Stimulated activated naive CD8-positive, alpha-beta T cell treated with anti-CD3 and anti-CD28 coated beads, Interleukin-15, amount 100 ng/mL, for 72 hours (primary cell): ENCODE measurements around the gene VCP.

ENCODE experiments used
- ATAC-seq: fragments of 150-1000 bp; cut with Tn5 transposase; 2 replicates; pipeline ENCODE4 v1.10.0; 2021; ENCODE audit warnings: mild to moderate bottlenecking, moderate library complexity
- DNase-seq, 2 donors: peaks; one replicate each; pipeline ENCODE4 v3.0.0; 2021 to 2022
- H3K27ac Mint-ChIP-seq, 2 donors: one replicate each; pipeline ENCODE4 v1.8.0; 2022; ENCODE audit warnings: mild to moderate bottlenecking in 2 of 2, mixed read lengths in 2 of 2, moderate library complexity in 2 of 2
- H3K27me3 Mint-ChIP-seq: one replicate; pipeline ENCODE4 v1.8.0; 2022; ENCODE audit warnings: mixed read lengths
- H3K4me1 Mint-ChIP-seq: one replicate; pipeline ENCODE4 v1.8.0; 2022; ENCODE audit warnings: mild to moderate bottlenecking, mixed read lengths
- H3K4me3 Mint-ChIP-seq, 2 donors: one replicate each; pipeline ENCODE4 v1.8.0; 2022; ENCODE audit warnings: mild to moderate bottlenecking in 2 of 2, mixed read lengths in 2 of 2, moderate library complexity in 1 of 2
- H3K9me3 Mint-ChIP-seq, 2 donors: one replicate each; pipeline ENCODE4 v1.8.0; 2022; ENCODE audit warnings: mixed read lengths in 2 of 2

VCP gene

GRCh38 chr9:35072461-35073278 is at the start of gene VCP:
Gene VCP (minus strand): TSS chr9:35072625. CDS start chr9:35072353, 272 bp downstream.
- peaks cover 74% of the 10 kb centered on the region for H3K4me1 Mint-ChIP-seq
- H3K4me3 Mint-ChIP-seq: peak within 1 kb of the TSS; percentile 94
- H3K27me3 Mint-ChIP-seq: no peaks in the 10 kb centered on the region
- ATAC-seq (peak; percentile 92), DNase-seq (peak; percentile 96 to 99)
- H3K9me3 Mint-ChIP-seq: no peaks in the 10 kb centered on the region
- peak within 1 kb of the TSS; percentile 96 to 98 for H3K27ac Mint-ChIP-seq

- Mint-ChIP-seq H3K9me3 (no peaks in the 10 kb centered on the region), H3K27me3 (no peaks in the 10 kb centered on the region), H3K4me3 (peak overlapping the region; percentile 82 to 98), H3K4me1 (peaks cover 47% of the 10 kb centered on the region), H3K27ac (peak overlapping the region; percentile 47 to 89)
- ATAC-seq (peak; percentile 82), DNase-seq (peak; percentile 83 to 89)
Observed at GRCh38 chr9:35116898-35117551, 44.6 kb upstream of the VCP start.

- H3K27me3 Mint-ChIP-seq: no peaks in the 10 kb centered on the region
- DNase-seq (no peak), ATAC-seq (no peak)
- H3K4me1 Mint-ChIP-seq: peaks cover 52% of the 10 kb centered on the region
- H3K9me3 Mint-ChIP-seq: no peaks in the 10 kb centered on the region
- peak overlapping the region; percentile 82 to 98 for H3K4me3 Mint-ChIP-seq
- peak overlapping the region; percentile 47 to 89 for H3K27ac Mint-ChIP-seq
Observed at GRCh38 chr9:35116539-35116897, 44.1 kb upstream of the VCP start.

- Mint-ChIP-seq H3K4me1 (peaks cover 57% of the 10 kb centered on the region), H3K27ac (peak within 1 kb of the TSS; percentile 80 to 89), H3K4me3 (peak within 1 kb of the TSS; percentile 82 to 98), H3K27me3 (no peaks in the 10 kb centered on the region), H3K9me3 (no peaks in the 10 kb centered on the region)
- DNase-seq (peak; percentile 94 to 95), ATAC-seq (peak; percentile 82)
Observed at GRCh38 chr9:35115680-35116538, 43.5 kb upstream of the VCP start, which contains the start of gene ATOSB. Gene ATOSB (minus strand): TSS chr9:35115862. CDS start chr9:35108274, 7,588 bp downstream.

GRCh38 chr9:35114840-35115628 is 42.6 kb upstream of the VCP start:
- no peaks in the 10 kb centered on the region for H3K9me3 Mint-ChIP-seq
- peak; percentile 45 to 58 for DNase-seq
- peak overlapping the region; percentile 59 to 80 for H3K27ac Mint-ChIP-seq
- peaks cover 66% of the 10 kb centered on the region for H3K4me1 Mint-ChIP-seq
- H3K4me3 Mint-ChIP-seq: peak overlapping the region; percentile 82 to 98
- ATAC-seq: no peak
- no peaks in the 10 kb centered on the region for H3K27me3 Mint-ChIP-seq

- ATAC-seq: peak; percentile 5
- Mint-ChIP-seq H3K27me3 (no peaks in the 10 kb centered on the region), H3K27ac (peak overlapping the region; percentile 31 to 80), H3K4me1 (peaks cover 68% of the 10 kb centered on the region), H3K9me3 (no peaks in the 10 kb centered on the region), H3K4me3 (peak overlapping the region; percentile 82 to 98)
- DNase-seq: peak; percentile 46 to 73
Observed at GRCh38 chr9:35114113-35114839, 41.9 kb upstream of the VCP start.

GRCh38 chr9:35112257-35113020 is 40.0 kb upstream of the VCP start:
- no peak for DNase-seq

GRCh38 chr9:35111001-35111933 is 38.8 kb upstream of the VCP start:
- Mint-ChIP-seq H3K4me3 (peak overlapping the region; percentile 75 to 82), H3K4me1 (peaks cover 59% of the 10 kb centered on the region), H3K27me3 (no peaks in the 10 kb centered on the region), H3K27ac (peak overlapping the region; percentile 62 to 80), H3K9me3 (no peaks in the 10 kb centered on the region)
- peak; percentile 84 for ATAC-seq
- DNase-seq: peak; percentile 92 to 97

More at GRCh38 chr9:35112257-35113020, 40.0 kb upstream of the VCP start:
- Mint-ChIP-seq H3K9me3 (no peaks in the 10 kb centered on the region), H3K4me1 (peaks cover 68% of the 10 kb centered on the region), H3K4me3 (peak overlapping the region; percentile 75 to 82), H3K27ac (peak overlapping the region; percentile 58 to 79), H3K27me3 (no peaks in the 10 kb centered on the region)
- ATAC-seq: no peak

- Mint-ChIP-seq H3K4me1 (peaks cover 50% of the 10 kb centered on the region), H3K27ac (no peak overlapping the region), H3K27me3 (no peaks in the 10 kb centered on the region), H3K4me3 (no peak overlapping the region), H3K9me3 (no peaks in the 10 kb centered on the region)
- ATAC-seq (no peak), DNase-seq (no peak)
Observed at GRCh38 chr9:35110327-35110761, 37.9 kb upstream of the VCP start.

- peaks cover 41% of the 10 kb centered on the region for H3K4me1 Mint-ChIP-seq
- no peak overlapping the region for H3K4me3 Mint-ChIP-seq
- no peaks in the 10 kb centered on the region for H3K9me3 Mint-ChIP-seq
- no peak overlapping the region for H3K27ac Mint-ChIP-seq
- H3K27me3 Mint-ChIP-seq: no peaks in the 10 kb centered on the region
- DNase-seq (no peak), ATAC-seq (no peak)
Observed at GRCh38 chr9:35108946-35109575, 36.6 kb upstream of the VCP start.

GRCh38 chr9:35108461-35108860 is 36.0 kb upstream of the VCP start:
- H3K9me3 Mint-ChIP-seq: no peaks in the 10 kb centered on the region
- no peaks in the 10 kb centered on the region for H3K27me3 Mint-ChIP-seq
- no peak for ATAC-seq
- no peak overlapping the region for H3K4me3 Mint-ChIP-seq
- DNase-seq: no peak
- H3K27ac Mint-ChIP-seq: no peak overlapping the region
- H3K4me1 Mint-ChIP-seq: peaks cover 41% of the 10 kb centered on the region
